Measurements from ENCODE around the gene TNP2.

Gene TNP2

DNA sequence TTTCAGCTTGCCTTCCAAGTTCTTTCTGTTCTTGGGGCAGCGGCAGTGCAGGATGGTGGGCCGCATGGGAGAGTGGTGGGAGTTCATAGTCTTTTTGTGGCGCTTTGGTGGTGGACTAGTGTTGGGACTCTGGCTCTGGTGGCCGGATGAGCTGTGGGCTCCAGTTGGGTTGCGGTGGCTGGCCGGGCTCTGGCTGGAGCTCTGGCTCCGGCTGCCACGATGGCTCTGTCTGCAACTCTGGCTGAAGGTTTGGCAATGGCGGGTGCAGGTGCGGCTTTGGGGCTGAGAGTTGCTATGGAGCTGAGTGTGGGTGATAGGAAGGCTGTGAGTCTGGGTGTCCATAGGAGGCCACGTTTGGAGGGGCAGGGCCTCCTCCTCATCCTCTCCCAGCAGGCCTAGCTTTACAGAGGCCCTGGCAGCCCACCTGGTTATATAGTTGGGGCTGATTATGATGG is at the start of gene TNP2:
Gene TNP2, minus strand, starts transcription at position 405 of the 455 bp plus-strand sequence. Its CDS starts 63 bp downstream, at position 342.
- no peak for DNase-seq

DNA sequence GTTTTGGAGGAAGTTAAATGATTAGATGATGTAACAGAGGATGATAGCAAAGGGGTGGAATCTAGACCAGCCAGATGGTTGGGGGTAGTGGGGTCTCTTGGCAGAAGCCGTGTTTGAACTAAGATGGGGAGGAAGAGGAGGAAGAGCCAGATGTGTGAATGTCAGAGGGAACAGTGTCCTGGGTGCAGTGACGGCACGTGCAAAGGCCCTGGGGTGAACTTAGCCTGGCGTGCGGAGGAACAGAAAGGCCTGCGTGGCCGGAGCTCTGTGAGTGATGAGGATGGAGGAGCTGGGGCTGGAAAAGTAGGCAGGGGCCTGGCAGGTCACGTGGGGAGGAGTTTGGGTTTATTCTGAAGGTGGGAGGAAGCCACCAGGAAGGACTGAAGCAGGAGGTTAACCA is 49.7 kb upstream of the TNP2 start:
- no peak for DNase-seq

DNA sequence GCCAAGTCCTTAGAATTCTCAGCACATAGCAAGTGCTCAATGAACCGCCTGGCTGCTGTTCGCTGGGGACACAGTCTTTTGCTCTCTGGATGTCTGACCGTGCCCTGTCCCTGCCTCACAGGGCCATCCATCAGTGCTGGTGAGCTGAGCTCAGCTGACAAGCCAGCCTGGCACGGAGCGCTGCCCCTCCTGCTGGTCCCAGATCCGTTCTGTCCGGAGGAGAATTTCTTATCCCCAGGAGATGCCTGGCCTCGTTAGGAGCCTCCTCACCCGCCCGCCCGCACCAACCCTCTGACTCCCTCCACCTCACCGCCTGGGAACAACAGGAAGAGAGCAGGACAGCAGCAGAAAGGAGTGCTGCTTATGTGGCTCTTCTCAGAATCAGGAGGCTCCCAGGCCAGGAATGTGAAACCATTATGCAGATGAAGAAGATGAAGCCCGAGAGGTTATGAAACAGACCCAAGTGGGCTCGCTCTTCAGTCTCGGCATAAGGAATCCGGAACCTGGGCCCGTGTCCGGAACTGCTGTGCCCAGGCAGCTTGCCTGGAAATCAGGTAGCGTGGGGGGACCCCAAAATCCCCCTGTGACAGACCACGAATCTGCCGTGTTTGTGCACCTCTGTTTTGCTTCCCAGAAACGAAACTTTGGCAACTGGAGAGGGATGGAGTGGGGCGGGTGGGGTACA is 47.3 kb upstream of the TNP2 start:
- no peak for DNase-seq

DNA sequence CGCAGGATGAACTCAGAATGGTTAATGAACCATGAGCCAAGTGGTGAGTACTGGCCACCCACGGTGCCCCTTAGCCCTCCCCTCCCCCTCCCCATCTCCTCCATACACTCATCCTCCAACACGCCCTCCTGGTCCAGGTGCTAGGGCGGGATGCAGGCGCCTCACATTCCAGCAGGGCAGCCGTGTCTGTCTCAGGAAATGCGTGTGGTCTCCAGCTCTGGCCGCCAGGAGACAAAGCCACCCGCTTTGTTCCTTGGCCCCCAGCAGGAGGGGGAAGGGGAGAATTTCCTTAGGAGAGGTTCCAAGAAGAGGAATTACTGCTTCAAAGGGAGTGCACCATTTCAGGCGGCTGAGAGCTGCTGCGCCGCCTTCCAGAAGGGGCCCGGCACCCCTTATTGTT is 46.4 kb upstream of the TNP2 start:
- DNase-seq: no peak

DNA sequence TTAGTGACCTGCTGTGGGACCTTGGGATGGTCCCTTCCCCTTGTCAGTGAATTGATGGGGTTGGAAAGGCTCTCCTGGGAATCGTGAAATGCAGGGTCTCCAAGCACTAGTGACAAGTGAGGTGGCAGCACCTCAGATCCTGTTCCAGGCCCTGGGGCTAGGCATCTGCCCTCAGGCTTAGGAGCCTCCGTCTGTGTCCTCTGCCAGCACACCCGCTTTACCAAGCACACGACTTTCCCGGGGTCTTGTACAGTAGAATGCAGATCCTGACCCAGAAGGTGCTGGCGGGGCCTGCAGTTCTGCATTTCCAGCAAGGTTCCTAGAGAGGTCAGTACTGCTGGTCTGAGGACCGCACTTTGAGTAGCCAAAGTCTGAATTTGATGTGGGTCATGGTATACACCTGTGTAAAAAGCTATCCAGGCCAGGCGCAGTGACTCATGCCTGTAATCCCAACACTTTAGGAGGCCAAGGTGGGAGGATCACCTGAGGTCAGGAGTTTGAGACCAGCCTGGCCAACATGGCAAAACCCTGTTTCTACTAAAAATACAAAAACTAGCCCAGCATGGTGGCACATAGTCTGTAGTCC is 45.3 kb upstream of the TNP2 start:
- DNase-seq: no peak

DNA sequence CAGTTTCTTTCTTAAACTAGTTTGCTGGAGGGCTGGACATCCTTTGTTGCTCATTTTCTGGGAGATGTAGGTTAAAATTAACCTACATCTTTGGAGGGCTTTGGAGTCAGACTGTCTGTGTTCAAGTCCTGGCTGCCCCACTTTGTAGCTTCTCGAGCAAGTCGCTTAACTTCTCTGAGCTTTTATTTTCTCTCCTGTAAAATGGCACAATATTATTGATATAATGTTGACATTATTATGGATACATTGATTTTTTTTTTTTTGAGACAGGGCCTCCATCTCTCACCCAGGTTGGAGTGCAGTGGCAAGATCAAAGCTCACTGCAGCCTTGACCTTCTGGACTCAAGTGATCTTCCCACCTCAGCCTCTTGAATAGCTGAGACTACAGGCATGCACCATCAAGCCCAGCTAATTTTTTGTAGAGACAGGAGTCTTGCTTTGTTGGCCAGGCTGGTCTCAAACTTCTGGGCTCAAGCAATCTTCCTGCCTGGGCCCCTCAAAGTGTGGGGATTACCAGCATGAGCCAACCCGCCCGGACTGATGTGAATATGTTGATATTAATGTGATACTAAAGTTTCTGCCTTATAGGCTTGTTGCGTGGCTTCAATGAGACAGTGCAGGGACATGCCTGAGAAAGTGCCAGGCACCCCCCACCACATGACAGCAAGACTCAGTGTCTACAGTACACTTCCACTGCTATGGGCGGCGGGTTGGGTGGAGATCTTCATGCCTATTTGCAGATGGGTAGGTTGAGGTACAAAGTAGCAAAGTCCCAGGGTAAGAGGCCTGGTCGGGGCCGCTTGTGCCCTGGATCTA is 44.6 kb upstream of the TNP2 start:
- no peak for DNase-seq

DNA sequence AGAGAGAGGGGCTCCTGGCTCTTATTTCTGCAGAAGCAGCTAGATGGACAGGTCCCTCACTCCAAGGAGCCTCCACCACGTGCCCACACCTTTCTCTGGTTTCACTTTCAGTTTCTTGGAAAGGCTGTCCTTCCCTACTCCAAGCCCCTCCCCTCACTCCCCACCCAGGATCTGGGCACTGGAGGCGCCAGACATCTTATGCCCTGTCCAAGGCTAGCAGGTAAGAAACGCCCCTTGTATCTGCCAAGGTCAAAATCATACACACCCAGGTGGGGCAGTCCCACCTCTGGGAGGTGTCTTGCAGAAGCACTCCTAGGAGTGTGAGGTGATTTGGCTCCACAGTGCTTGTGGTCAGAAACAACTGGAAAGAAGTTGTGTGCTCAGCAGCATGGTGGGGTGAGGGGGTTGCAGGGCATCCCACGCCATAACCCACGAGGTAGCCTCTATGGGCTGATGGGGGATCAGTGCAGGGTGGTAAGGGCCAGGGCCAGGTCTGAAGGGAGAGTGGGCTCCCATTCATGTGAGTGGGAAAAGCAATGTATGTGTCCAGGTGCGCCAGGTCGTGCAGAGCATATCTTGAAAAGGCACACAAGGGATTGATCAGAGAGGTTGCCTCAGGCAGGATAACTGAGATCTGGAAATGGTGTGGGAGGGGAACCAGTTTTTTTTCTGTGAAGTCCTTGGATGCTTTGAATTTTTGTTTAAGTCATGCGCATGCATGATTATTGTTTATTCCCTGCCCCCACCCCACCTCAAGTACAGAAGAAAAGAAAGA is 43.8 kb upstream of the TNP2 start:
- DNase-seq: no peak

DNA sequence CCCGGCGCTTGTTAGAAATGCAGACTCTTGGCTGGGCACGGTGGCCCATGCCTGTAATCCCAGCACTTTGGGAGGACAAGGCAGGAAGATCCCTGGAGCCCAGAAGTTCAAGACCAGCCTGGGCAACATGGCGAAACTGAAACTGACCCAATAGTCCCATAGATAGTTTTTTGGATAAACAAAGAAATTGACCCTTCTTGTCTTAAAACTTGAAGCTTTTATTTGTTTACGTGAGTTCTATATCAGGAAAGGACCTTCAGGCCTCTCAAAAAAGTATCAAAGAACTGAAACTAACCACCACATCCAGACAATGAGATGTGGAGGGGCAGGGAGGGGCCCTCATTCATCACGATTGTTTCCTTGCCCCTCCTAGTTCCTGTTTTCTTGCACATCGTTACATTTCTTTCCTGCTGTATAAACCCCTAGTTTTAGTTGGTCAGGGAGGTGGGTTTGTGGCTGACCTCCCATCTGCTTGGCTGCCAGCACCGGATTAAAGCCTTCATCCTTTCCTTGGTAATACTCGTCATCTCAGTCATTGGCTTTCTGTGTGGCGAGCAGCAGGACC is 42.0 kb upstream of the TNP2 start:
- no peak for DNase-seq

DNA sequence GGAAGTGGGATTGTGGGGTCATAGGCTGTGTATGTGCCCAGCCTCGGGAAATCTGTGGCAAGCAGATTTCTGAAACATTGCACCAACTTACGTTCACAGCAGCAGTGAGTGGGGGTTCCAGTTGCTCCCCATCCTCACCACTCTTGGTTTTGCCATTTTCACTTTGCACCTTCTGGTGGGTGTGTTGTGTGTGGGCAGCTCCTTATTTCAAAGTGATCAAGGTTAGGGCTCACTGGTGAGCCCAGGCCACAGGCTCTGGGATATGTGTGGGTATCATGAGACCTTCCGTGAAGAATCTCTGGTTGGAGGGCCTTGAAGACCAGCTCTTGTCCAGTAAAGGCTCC is 41.5 kb upstream of the TNP2 start:
- DNase-seq: no peak

DNA sequence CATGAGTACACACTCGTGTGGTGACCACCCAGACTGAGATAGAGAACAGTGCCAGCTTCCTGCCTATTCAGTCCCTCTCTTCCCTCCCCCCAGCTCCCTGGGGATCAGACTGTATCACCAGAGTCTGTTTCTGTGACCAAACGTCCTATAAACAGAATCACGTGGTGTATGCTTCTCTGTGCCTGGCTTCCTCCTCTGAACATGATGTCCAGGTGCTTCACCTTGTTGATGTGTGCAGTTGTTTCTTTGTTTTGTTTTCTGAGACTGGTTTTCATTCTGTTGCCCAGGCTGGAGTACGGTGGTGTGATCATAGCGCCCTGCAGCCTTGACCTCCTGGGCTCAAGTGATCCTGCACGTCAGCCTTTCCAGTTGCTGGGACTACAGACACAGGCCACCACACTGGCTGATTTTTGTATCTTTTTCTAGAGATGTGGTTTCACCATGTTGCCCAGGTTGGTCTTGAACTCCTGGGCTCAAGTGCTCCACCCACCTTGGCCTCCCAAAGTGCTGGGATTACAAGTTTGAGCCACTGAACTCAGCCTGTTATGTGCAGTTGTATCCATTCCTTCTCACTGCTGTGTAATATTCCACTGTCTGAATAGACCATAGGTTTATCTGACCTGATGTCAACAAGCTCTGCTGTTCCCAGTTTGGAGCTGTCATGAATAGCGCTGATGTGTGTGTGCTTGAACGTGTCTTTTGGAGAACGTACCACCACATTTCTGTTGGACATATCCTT is 40.9 kb upstream of the TNP2 start:
- DNase-seq: no peak

DNA sequence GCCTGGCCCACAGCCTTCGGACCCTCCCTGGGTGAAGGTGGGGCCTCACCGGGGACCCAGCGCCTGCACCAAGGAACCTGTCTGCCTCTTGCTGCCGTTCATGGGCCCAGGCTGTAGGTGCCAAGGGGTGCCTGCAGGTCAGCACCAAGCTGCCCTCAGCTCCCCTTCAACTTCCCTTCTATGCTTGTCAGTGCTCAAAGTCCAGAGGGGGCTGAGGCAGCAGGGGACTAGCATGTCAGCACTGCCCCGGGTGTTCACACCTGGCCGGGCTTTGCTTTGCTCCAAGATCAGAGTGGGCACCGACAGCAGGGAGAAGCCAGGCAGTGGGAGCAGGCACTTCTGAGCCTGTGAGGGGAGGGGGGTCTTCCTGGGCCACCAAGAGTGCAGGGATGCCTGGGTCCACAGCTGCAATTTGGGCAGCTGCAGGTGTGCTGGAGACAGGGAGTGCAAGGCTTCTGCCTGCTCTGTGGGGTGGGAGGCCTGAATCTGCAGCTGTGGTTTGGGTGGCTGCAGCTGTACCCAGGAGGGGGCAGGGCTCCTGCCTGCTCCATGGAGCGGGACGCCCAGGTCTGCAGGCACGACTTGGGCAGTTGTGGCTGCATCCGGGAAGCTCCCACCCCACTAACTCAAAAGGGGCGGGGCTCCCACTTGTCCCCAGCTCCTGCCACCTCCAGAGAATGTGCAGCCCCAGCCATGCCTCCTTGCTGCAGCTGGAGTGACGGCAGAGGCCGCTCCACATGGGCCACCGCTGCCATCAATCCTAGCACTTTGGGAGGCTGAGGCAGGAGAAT is 39.6 kb upstream of the TNP2 start:
- DNase-seq: no peak

DNA sequence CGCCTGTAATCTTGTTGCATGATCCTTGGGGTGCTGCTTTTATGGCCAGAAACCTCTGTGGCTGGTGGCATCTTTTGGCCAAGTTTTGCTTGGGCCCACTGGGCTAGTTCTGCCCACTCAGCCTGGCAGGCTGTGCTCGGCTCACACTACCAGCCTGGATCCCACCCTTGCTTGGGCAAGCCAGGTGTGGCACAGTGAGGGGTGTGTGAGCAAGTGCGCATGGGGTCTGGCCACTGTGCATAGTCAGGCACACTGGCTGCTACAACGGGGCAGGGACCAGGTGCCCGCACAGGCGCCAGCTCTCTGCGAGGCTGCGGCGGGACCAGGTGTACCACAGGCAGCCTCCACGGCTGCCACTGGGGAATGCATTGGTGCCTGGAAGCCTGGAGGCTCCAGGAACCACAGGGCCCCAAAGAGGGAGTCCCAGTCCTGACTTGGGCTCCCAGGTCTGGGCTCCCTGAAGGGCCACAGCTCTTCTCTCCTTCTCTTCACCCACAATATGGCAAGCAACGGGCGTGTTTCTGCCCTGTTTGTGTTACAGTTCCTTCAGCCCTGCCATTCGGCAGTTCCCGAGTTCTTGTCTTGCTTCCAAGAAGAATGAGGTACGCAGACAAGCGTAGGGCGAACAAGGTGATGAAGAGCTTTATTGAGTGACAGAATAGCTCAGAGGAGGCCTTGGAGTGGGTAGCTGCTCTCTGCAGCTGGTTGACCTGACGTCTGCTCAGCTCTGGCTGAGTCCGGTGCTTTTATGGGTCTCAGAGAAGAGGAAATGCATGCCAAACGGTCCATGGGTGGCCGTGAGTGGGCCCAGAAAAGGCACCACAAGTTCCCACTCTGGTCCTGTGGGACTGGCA is 38.7 kb upstream of the TNP2 start:
- DNase-seq: no peak

DNA sequence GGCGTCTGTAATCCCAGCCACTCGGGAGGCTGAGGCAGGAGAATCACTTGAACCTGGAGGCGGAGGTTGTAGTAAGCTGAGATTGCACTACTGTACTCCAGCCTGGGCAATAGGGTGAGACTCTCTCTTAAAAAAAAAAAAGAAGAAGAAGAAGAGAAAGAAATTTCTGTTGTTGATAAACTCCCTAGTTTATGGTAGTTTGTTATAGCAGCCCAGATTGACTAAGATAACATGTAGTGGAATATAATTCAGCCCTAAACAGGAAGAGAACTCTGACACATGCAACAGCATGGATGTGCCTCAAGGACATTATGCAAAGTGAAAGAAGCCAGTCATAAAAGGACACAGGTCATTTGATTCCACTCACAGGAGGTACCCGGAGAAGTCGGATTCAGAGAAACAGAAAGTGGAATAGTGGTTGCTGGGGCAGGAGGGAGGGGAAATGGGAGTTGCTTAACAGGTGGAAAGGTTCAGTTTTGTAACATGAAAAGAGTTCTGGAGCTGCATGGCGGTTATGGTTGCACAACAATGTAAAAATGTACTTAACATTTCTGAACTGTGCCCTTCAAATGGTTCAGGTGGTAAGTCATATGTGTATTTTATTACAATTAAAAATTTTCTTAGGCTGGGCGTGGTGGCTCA is 38.0 kb upstream of the TNP2 start:
- DNase-seq: no peak

DNA sequence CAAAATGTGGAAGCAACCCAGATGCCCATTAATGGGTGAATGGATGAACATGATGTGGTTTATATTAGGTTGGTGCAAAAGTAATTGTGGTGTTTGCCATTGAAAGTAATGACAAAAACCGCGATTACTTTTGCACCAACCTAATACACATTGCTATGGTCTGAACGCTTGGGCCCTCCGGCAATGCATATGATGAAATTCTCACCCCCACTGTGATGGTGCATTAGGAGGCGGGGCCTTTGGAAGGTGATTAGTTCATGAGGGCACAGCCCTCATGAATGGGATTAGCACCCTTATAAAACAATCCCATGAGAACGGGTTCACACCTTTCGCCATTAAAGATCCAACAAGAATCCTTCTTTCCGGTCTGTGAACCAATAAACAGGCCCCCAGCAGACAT is 37.3 kb upstream of the TNP2 start:
- DNase-seq: no peak

DNA sequence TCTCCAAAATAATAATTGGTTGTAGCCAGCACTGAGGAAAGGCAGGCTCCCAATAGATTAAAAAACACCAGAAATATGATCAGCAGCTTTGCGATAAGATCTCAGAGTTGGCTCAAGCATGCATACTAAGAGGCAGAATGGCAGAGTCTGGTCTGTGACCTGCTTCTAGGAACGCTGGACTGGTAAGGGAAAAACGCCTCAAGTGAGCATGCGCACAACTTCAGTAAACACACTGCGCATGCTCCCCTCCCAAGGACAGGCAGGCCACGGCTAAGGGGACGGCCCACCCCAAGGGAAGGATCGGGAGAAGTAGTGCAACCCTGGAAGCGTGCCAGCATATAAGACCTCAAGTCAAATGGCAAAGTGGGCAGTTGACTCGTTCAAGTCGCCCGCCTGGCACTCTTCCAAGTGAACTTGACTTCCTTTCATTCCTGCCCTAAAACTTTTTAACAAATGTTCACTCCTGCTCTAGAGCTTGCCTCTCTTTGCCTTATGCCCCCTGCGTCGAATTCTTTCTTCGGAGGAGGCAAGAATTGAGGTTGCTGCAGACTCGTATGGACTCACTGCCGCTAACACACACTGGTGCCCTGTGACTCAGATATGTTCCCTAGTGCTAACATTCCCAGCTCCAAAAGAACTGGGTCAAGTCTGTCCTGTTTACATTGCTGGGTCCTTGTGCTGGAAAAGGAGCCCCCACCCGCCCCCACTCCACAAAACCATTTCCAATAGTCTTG is 34.4 kb upstream of the TNP2 start:
- DNase-seq: no peak

DNA sequence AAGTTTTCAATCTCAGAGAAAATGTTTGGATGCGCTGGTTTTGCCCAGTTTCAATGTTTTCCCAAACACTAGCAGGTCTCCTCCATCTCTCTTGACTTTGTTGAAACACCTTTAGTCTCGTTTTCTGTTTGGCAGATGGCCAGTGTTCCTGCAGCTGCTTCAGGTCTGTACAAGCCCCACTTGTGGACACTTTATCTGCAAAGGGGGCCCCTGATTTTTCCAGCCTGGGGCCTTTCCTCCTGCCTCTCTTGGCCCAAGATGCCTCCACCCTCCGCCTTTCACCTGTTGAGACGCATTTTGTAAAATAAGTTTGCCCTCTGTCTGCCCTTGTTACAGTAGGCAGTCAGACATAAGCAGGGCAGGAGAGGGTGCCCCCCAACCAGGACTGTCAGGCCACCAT is 33.9 kb upstream of the TNP2 start:
- DNase-seq: no peak

DNA sequence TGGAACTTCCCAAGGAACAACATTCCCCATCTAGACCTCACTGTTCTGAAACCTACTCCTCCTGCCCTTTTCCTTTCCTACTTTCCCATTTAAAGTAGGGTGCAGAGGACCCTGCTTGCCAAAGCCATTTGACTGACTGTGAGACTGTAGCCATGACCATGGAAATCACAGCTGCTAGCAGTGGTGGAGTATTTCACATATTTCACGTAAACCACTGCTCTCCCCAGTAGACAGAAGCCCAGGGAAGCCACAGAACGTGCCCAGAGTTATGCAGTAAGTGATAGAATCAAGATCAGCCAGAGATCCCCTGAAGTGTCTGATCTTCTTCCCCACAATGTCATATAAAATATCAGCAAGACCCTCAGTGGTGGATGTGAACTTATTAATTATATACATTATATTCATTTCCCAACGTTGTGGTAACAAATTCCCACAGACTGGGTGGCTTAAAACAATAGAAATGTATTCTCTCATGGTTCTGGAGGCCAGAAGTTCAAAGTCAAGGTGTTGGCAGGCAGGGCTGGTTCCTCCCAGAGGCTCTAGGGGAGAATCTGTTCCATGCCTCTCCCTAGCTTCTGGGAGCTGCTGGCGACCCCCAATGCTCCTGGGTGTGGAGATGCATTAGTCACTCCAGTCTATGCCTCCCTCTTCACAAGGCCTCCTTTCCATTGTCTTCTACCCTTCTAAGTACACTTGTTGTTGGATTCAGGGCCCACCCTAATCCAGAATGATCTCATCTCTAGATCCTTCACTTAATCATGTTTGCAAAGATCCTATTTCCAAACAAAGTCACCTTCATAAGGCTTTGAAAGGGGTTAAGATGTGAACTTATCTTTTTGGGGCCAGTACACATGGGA is 32.7 kb upstream of the TNP2 start:
- no peak for DNase-seq

DNA sequence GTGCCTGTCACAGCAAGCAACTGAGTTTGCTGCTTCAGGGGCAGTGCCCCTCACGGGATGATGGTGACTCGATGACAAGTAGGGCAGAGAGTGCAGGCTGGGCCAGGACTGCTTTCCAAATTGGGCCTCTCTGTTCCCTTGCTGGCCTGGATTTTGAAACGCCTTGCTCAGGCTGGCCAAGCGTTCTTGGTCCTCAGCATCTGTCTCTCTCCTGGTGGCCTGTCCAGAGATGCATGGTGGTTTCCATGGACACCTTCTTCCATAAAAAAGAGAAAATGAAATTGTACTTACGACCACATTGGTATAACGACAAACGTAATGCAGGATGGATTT is 31.4 kb upstream of the TNP2 start:
- no peak for DNase-seq

All from Kasumi-1 (cell line).